HL-60 (cell line): ENCODE data around the gene POLR1H.

Source experiments
- CTCF ChIP-seq: IDR thresholded peaks from one replicate; pipeline ENCODE4 v1.5.1; 2011; ENCODE audit warnings: low read length, control low read depth, inconsistent platforms; ENCODE audit not compliant: insufficient read depth
- GABPA ChIP-seq: IDR thresholded peaks from 2 replicates; pipeline ENCODE4 v1.6.1; 2012; ENCODE audit warnings: low read depth
- POLR2AphosphoS5 ChIP-seq: IDR thresholded peaks from 2 replicates; pipeline ENCODE4 v1.6.1; 2012; ENCODE audit warnings: low read depth
- REST ChIP-seq: IDR thresholded peaks from 2 replicates; pipeline ENCODE4 v1.6.1; 2012; ENCODE audit warnings: low read depth; ENCODE audit not compliant: insufficient replicate concordance

GRCh38 chr6:30113841-30114240 is 52.8 kb downstream of the POLR1H start:
- no peak for TF ChIP-seq CTCF
- no peak for TF ChIP-seq REST
- no peak for TF ChIP-seq GABPA
- TF ChIP-seq POLR2AphosphoS5, result no peak
